ENCODE measurements around the gene ARHGAP32.

DNA sequence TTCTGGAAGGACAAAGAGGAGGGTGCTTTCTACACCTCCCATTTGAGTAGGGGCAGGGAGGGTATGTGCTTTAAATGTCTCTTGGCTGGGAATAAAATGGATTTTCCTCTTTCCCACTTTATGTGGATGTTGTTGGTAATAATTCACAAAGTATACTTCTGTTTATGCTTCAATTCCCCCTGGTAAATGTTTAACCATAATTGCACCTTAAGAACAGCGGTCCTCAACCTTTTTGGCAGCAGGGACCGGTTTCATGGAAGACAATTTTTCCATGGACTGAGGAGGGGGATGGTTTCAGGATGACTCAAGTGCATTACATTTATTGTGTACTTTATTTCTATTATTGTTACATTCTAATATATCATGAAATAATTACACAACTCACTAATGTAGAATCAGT is 245.5 kb downstream of the ARHGAP32 start:
- no peak for TF ChIP-seq POLR2A (IDR thresholded peaks at IDR 0.05; ENCODE audit: low read depth, low read length)
- no peak for TF ChIP-seq POLR2AphosphoS5 (IDR thresholded peaks at IDR 0.05; ENCODE audit: low read depth, low read length)
- TF ChIP-seq POU2F2 (IDR thresholded peaks at IDR 0.05; ENCODE audit: low read depth, low read length): no peak
- TF ChIP-seq TAF1 (IDR thresholded peaks at IDR 0.05; ENCODE audit: low read depth, low read length): no peak
